BJ (cell line): ENCODE measurements around the gene INPP5J. TPM values are rescaled to one million over a fixed set of nuclear protein-coding genes. Genes with fewer than 3 reads are reported as not detected.

ENCODE experiments used
- CTCF ChIA-PET: fragments of 350-600 bp; formaldehyde crosslinking; extraction: SDS; loops from one replicate; lab custom pipeline; 2021; ENCODE audit warnings: antibody characterized with exemption, inconsistent platforms; lab: Yijun Ruan, JAX
- POLR2A ChIA-PET: fragments of 300-600 bp; sonication (Branson Sonifier 250); formaldehyde crosslinking; extraction: SDS; loops from one replicate; lab custom pipeline; 2021; ENCODE audit warnings: antibody characterized with exemption; lab: Charles Lee
- DNase-seq: peaks from one replicate; pipeline ENCODE4 v3.0.0-alpha.2; 2011; ENCODE audit warnings: low read depth
- H3K27me3 ChIP-seq: 2 replicates; pipeline ENCODE4 v1.6.0; 2011; ENCODE audit warnings: low read length; ENCODE audit not compliant: control insufficient read depth, insufficient read depth
- H3K36me3 ChIP-seq: 2 replicates; pipeline ENCODE4 v1.5.1; 2011; ENCODE audit warnings: low read length; ENCODE audit not compliant: control insufficient read depth, insufficient read depth
- H3K4me3 ChIP-seq: 2 replicates; pipeline ENCODE4 v1.5.1; 2011; ENCODE audit warnings: low read depth, mild to moderate bottlenecking, control low read depth, low read length
- CTCF ChIP-seq: IDR thresholded peaks from 2 replicates; pipeline ENCODE4 v1.5.1; 2011; ENCODE audit warnings: low read depth, mild to moderate bottlenecking, control low read depth, inconsistent platforms, low read length, moderate library complexity; ENCODE audit not compliant: insufficient read depth
- polyA plus RNA-seq: library from polyadenylated mRNA; depleted of rRNA; stranded (reverse); fragments of >200 nt; gene quantifications from 2 replicates; pipeline ENCODE4 v1.2.3, GENCODE V29; 2011

Gene INPP5J
- polyA plus RNA-seq, 1 experiment, result 1.5 TPM

- no peak for TF ChIP-seq CTCF
- H3K36me3 ChIP-seq, result no peaks in the 10 kb centered on the region
- no peaks in the 10 kb centered on the region; the same call in 1 of the 2 replicates for H3K27me3 ChIP-seq
- POLR2A ChIA-PET, result no interaction called here
- CTCF ChIA-PET, result interaction anchor here (0.7 to 2.2 kb wide), 2 partner anchors 19 to 305 kb away, joined by 3 to 10 read pairs; partner anchors contain the start of gene SELENOM
- H3K4me3 ChIP-seq, result no peak overlapping the region
- no peak for DNase-seq
These were observed 3.5 kb downstream of the INPP5J start for GRCh38 chr22:31126128-31126868.

- no peak for DNase-seq
- TF ChIP-seq CTCF, result no peak
- no peak overlapping the region for H3K4me3 ChIP-seq
- CTCF ChIA-PET, result interaction anchor here (0.7 to 1.3 kb wide), 2 partner anchors 20 to 306 kb away, joined by 3 read pairs; no protein-coding TSS in a partner anchor
- H3K36me3 ChIP-seq, result no peaks in the 10 kb centered on the region
- POLR2A ChIA-PET, result no interaction called here
- no peaks in the 10 kb centered on the region; the same call in 1 of the 2 replicates for H3K27me3 ChIP-seq
These were observed 4.1 kb downstream of the INPP5J start for GRCh38 chr22:31126869-31127175.

- Histone ChIP-seq H3K27me3 (no peaks in the 10 kb centered on the region; the same call in 1 of the 2 replicates), H3K4me3 (no peak overlapping the region), H3K36me3 (no peaks in the 10 kb centered on the region)
- CTCF ChIA-PET, result interaction anchor here (0.7 to 1.3 kb wide), 3 partner anchors 20 to 306 kb away, joined by 3 to 4 read pairs (median 3); no protein-coding TSS in a partner anchor
- TF ChIP-seq CTCF, result no peak
- POLR2A ChIA-PET, result no interaction called here
- no peak for DNase-seq
These were observed 4.5 kb downstream of the INPP5J start for GRCh38 chr22:31127181-31127772.

- no peak for DNase-seq
- POLR2A ChIA-PET, result no interaction called here
- Histone ChIP-seq H3K36me3 (no peaks in the 10 kb centered on the region), H3K27me3 (no peaks in the 10 kb centered on the region; the same call in 1 of the 2 replicates), H3K4me3 (no peak overlapping the region)
- CTCF ChIA-PET, result interaction anchor here (1.3 kb wide), 2 partner anchors 19 to 21 kb away, joined by 3 to 4 read pairs; no protein-coding TSS in a partner anchor
- no peak for TF ChIP-seq CTCF
These were observed 5.4 kb downstream of the INPP5J start for GRCh38 chr22:31128156-31128555.

- no peak for TF ChIP-seq CTCF
- ChIA-PET CTCF (interaction anchor here (1.0 kb wide), 1 partner anchor 23 kb away, joined by 3 read pairs; no protein-coding TSS in a partner anchor), POLR2A (no interaction called here)
- DNase-seq, result no peak
- no peaks in the 10 kb centered on the region for H3K36me3 ChIP-seq
- no peaks in the 10 kb centered on the region for H3K27me3 ChIP-seq
- no peak overlapping the region for H3K4me3 ChIP-seq
These were observed 8.1 kb downstream of the INPP5J start for GRCh38 chr22:31130873-31131272.
